HG02763 (cell line): ENCODE measurements around the gene PTK7.

Experiments
- ATAC-seq: cut with Tn5 transposase; IDR thresholded peaks from one replicate; pipeline ENCODE4 v1.9.1; 2021; ENCODE audit warnings: mild to moderate bottlenecking, moderate library complexity; ENCODE audit not compliant: unreplicated experiment

The PTK7 gene

GRCh38 chr6:43082806-43083655 is 6.9 kb downstream of the PTK7 start:
- ATAC-seq: no peak

- ATAC-seq: no peak
Measured at GRCh38 chr6:43086022-43086658, 10.0 kb downstream of the PTK7 start.

- ATAC-seq: no peak
Measured at GRCh38 chr6:43088654-43089056, 12.5 kb downstream of the PTK7 start.

GRCh38 chr6:43089467-43089866 is 13.4 kb downstream of the PTK7 start:
- no peak for ATAC-seq

- ATAC-seq: no peak
Measured at GRCh38 chr6:43089874-43090558, 13.9 kb downstream of the PTK7 start.

GRCh38 chr6:43090559-43090956 is 14.4 kb downstream of the PTK7 start:
- no peak for ATAC-seq

- no peak for ATAC-seq
Measured at GRCh38 chr6:43091020-43091419, 14.9 kb downstream of the PTK7 start.

- ATAC-seq: no peak
Measured at GRCh38 chr6:43091436-43091991, 15.4 kb downstream of the PTK7 start.

- no peak for ATAC-seq
Measured at GRCh38 chr6:43092635-43093034, 16.5 kb downstream of the PTK7 start.

- no peak for ATAC-seq
Measured at GRCh38 chr6:43093436-43094289, 17.5 kb downstream of the PTK7 start.

- no peak for ATAC-seq
Measured at GRCh38 chr6:43095939-43096338, 19.8 kb downstream of the PTK7 start.

GRCh38 chr6:43096451-43097097 is 20.5 kb downstream of the PTK7 start:
- ATAC-seq: no peak

- ATAC-seq: no peak
Measured at GRCh38 chr6:43097098-43097489, 21.0 kb downstream of the PTK7 start.

- no peak for ATAC-seq
Measured at GRCh38 chr6:43097502-43097901, 21.4 kb downstream of the PTK7 start.

GRCh38 chr6:43101497-43101896 is 25.4 kb downstream of the PTK7 start:
- no peak for ATAC-seq

GRCh38 chr6:43103253-43103876 is 27.3 kb downstream of the PTK7 start:
- no peak for ATAC-seq

- ATAC-seq: no peak
Measured at GRCh38 chr6:43105538-43106222, 29.6 kb downstream of the PTK7 start.

GRCh38 chr6:43107344-43108062 is 31.4 kb downstream of the PTK7 start:
- ATAC-seq: no peak
